Testis (tissue), 3 donors: ENCODE data around the gene ADPRHL1. TPM values are rescaled to one million over a fixed set of nuclear protein-coding genes. Genes with fewer than 3 reads are reported as not detected.

Experiments
- DNase-seq: peaks from one replicate; pipeline ENCODE4 v3.0.0-alpha.2; 2019
- H3K27ac ChIP-seq, 2 donors: fragments of 200-600 bp; sonication (generic); one replicate each; pipeline ENCODE4 v1.5.1; 2019
- H3K27me3 ChIP-seq: fragments of 200-600 bp; sonication (generic); one replicate; pipeline ENCODE4 v1.5.1; 2019
- H3K36me3 ChIP-seq: fragments of 200-600 bp; sonication (generic); one replicate; pipeline ENCODE4 v1.5.1; 2017; ENCODE audit warnings: low read depth; ENCODE audit errors: missing control alignments
- H3K4me1 ChIP-seq: fragments of 200-600 bp; sonication (generic); one replicate; pipeline ENCODE4 v1.5.1; 2019
- H3K4me3 ChIP-seq, 2 donors: fragments of 200-600 bp; sonication (generic); one replicate each; pipeline ENCODE4 v1.5.1; 2017 to 2019
- H3K9me3 ChIP-seq: fragments of 200-600 bp; sonication (generic); one replicate; pipeline ENCODE4 v1.5.1; 2017
- POLR2A ChIP-seq: fragments of 450-650 bp; IDR thresholded peaks from one replicate; pipeline ENCODE4 v1.6.1; 2017; ENCODE audit warnings: antibody characterized with exemption, mild to moderate bottlenecking, moderate library complexity
- WGBS, 2 donors: methylation state at CpG; one replicate each; pipeline ENCODE4 v1.1.5; 2018; 5-methylcytosine and 5-hydroxymethylcytosine counted together
- intact Hi-C: fragments of 100-400 bp; cut with DNase I; formaldehyde crosslinking; loops from one replicate; pipeline ENCODE4 v1.15.1; 2023; ENCODE audit warnings: low total_unique reads
- polyA plus RNA-seq: library from polyadenylated mRNA; stranded (reverse); fragments of 350-450 nt; fragmentation: Illumina TruSeq; extraction: RNeasy Lipid Tissue Mini Kit (QIAGEN cat#74804); gene quantifications from one replicate; pipeline ENCODE4 v1.2.3, GENCODE V29; 2014; ENCODE audit warnings: low read depth, low replicate concordance; ENCODE audit not compliant: insufficient read depth
- total RNA-seq, 2 donors: library from RNA; depleted of rRNA; stranded (reverse); fragments of >200 nt; gene quantifications; one replicate each; pipeline ENCODE4 v1.2.3, GENCODE V29; 2016
- TF ChIP-seq, protein P1 (sequence below), 3 experiments: fragments of 450-650 bp in 2 of 3; fragments of 200-600 bp in 1 of 3; sonication (generic) in 1 of 3; IDR thresholded peaks; one replicate each; pipeline ENCODE4 v1.5.1; 2016 to 2019; ENCODE audit warnings: antibody characterized with exemption in 3 of 3, mild to moderate bottlenecking in 2 of 3, moderate library complexity in 1 of 3

ADPRHL1 gene
- total and polyA plus RNA-seq, 3 donors from 2014 or later, result 6.2 to 9.3 (median 6.6) TPM

DNA sequence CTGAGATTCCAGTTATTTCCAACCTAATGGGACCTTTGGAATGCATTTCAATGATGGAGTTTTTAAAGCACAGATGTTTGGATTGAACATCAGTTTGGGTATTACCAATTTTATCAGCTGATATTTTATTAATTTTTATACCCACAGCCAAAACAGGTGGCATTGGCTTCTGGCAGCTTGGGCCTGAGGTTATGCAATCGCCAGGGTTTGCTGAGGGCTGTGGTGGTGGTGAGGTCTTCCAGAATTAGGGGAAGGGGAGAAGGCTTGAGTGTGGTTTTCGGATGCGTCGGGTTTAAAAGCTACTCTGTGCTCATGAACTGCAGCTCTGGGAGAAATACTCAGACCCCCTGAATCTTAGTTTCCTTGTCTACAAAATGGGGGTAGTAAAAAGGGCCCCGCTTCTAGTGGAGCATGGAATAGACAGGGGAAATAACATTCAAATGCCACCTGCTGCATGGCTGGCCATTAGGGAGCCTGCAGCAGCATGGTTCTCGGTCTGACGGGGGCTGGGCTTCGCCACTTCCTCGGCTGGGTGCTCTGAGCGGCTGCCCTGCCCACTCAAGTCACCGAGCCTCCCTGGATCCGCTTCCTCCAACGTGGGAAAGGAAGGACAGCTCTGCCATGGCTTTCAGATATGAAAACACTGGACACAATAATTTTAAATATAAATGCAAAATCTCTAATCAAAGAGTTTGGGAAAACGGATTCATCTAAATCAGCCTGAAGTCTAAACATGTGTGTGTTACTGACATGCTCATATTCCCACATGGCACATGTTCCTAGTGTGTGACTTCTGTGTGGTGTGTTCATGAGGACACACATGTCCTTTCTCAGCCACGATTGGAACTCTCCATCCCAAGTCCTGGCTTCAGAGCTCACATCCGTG, 35.2 kb downstream of the ADPRHL1 start:
- TF ChIP-seq POLR2A, result no peak
- TF ChIP-seq, protein P1, sequence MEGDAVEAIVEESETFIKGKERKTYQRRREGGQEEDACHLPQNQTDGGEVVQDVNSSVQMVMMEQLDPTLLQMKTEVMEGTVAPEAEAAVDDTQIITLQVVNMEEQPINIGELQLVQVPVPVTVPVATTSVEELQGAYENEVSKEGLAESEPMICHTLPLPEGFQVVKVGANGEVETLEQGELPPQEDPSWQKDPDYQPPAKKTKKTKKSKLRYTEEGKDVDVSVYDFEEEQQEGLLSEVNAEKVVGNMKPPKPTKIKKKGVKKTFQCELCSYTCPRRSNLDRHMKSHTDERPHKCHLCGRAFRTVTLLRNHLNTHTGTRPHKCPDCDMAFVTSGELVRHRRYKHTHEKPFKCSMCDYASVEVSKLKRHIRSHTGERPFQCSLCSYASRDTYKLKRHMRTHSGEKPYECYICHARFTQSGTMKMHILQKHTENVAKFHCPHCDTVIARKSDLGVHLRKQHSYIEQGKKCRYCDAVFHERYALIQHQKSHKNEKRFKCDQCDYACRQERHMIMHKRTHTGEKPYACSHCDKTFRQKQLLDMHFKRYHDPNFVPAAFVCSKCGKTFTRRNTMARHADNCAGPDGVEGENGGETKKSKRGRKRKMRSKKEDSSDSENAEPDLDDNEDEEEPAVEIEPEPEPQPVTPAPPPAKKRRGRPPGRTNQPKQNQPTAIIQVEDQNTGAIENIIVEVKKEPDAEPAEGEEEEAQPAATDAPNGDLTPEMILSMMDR (IDR thresholded peaks at IDR 0.05), result no peak
- Histone ChIP-seq H3K4me1 (no peaks in the 10 kb centered on the region), H3K9me3 (no peaks in the 10 kb centered on the region), H3K36me3 (no peaks in the 10 kb centered on the region), H3K4me3 (no peak overlapping the region), H3K27me3 (no peaks in the 10 kb centered on the region), H3K27ac (no peak overlapping the region)
- DNase-seq, result no peak
- whole genome bisulfite sequencing, 2 donors, result 76 to 81% methylated on average over 16 of the region's 16 CpGs
- intact Hi-C loops, result no loop called here

DNA sequence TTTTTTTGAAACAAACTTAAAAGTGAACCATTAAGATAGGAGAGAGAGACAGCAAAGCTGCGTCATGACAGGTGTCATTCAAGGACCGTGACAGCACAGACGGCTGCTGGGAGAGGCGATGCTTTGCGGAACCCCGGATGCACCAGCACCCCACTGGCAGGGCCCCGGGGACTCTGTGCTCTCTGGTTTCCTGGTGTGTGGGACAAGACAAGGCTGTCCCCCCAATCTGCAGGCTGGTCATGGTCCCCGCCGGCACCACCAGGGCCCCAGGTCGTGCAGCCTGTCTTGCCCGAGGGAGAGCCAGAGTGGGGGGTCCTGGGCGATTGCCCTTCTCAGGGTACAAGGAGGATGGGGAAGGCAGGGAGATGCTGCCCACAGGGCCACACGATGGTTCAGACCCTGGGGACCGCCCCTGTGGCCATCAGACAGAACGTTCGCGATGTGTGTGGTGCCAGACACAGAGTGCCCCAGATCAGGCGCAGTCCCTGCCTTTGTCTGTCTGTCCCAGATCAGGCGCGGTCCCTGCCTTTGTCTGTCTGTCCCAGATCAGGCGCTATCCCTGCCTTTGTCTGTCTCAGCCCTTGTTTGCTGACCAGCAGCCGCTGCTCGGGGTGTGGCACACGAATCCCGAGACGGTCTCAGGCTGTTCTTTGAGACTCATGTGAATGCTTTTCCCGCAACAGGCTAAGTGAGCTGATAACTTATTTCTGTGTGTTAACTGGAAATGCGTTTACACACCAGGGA, 36.1 kb downstream of the ADPRHL1 start:
- intact Hi-C loops, result no loop called here

DNA sequence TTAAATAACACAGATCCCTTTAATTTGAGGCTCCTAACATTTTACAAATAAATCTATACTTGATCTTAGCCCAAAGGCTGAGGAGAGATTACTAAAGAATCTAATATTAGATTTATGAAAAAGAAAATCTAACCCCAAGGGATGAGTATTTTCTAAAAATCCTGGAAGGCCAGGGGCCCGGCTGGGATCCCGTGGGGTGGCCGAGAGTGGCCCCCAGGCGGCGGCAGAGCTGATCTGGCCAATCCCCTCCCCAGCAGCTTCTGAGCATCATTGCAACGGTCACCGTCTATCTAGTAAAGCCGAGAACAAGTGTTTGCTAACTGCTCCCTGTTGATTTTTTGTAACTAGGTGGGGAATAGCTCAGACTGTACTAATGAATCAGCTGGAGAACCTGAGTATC, 37.5 kb downstream of the ADPRHL1 start:
- no peak for DNase-seq
- Histone ChIP-seq H3K9me3 (no peaks in the 10 kb centered on the region), H3K36me3 (no peaks in the 10 kb centered on the region), H3K27ac (no peak overlapping the region), H3K4me1 (no peaks in the 10 kb centered on the region), H3K4me3 (no peak overlapping the region), H3K27me3 (no peaks in the 10 kb centered on the region)
- TF ChIP-seq, protein P1 (IDR thresholded peaks at IDR 0.05), result no peak
- TF ChIP-seq POLR2A, result no peak
- intact Hi-C loops, result no loop called here
- WGBS, 2 donors, result 72 to 86% methylated on average over 7 to 8 of the region's 8 CpGs

More for the DNA sequence above, 36.1 kb downstream of the ADPRHL1 start:
- WGBS, 2 donors, result 76 to 84% methylated on average over 19 to 28 of the region's 28 CpGs
- Histone ChIP-seq H3K36me3 (no peaks in the 10 kb centered on the region), H3K27me3 (no peaks in the 10 kb centered on the region), H3K9me3 (no peaks in the 10 kb centered on the region), H3K4me1 (no peaks in the 10 kb centered on the region), H3K27ac (no peak overlapping the region), H3K4me3 (no peak overlapping the region)
- no peak for TF ChIP-seq POLR2A
- TF ChIP-seq, protein P1 (IDR thresholded peaks at IDR 0.05), result no peak
- DNase-seq, result no peak

DNA sequence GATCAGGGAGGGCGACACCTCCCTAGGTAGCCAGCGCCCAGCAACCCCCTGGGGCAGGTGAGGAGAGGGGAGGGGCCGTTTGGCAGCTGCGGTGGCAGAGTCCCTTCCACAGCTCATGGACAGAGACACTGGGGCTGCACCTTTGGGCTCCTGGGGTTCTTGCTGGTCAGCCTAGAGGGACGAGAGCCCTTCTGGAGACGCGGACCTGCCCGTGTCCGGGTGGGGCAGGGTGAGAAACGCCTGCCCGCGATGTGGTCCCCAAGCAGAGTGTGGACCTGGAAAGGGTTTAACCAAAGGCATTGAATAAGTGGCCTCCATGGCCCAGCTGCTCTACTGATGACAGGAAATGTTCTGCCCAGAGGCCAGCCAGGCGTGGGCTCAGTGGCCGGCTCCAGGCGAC, 38.3 kb downstream of the ADPRHL1 start:
- no peaks in the 10 kb centered on the region for H3K4me1 ChIP-seq
- no peak for TF ChIP-seq POLR2A
- TF ChIP-seq, protein P1 (IDR thresholded peaks at IDR 0.05), result no peak
- intact Hi-C loops, result no loop called here
- 93 to 95% methylated on average over 7 to 15 of the region's 15 CpGs for WGBS, 2 donors
- H3K4me3 ChIP-seq, result no peak overlapping the region
- DNase-seq, result no peak
- no peaks in the 10 kb centered on the region for H3K36me3 ChIP-seq
- no peaks in the 10 kb centered on the region for H3K9me3 ChIP-seq
- H3K27me3 ChIP-seq, result no peaks in the 10 kb centered on the region
- H3K27ac ChIP-seq, result no peak overlapping the region
